Esophagus squamous epithelium (tissue), 5 donors: Measurements from ENCODE around the gene PDE10A. TPM values are rescaled to one million over a fixed set of nuclear protein-coding genes. Genes with fewer than 3 reads are reported as not detected.

ENCODE experiments used
- DNase-seq: peaks from one replicate; lab custom pipeline; 2025; lab: John Stamatoyannopoulos, UW
- H3K27ac ChIP-seq, 4 donors: fragments of 200-600 bp; sonication (generic); one replicate each; pipeline ENCODE4 v1.5.1; 2016 to 2019; ENCODE audit warnings: mild to moderate bottlenecking in 1 of 4
- H3K27me3 ChIP-seq, 4 donors: fragments of 200-600 bp; sonication (generic); 1 replicate in 3 of 4; 2 replicates in 1 of 4; pipeline versions ENCODE4 v1.5.1 to v1.6.0; 2017 to 2021; ENCODE audit warnings: antibody characterized with exemption in 1 of 4
- H3K36me3 ChIP-seq, 3 donors: fragments of 200-600 bp; sonication (generic); one replicate each; pipeline ENCODE4 v1.5.1; 2016 to 2019
- H3K4me1 ChIP-seq, 3 donors: fragments of 200-600 bp; sonication (generic); one replicate each; pipeline ENCODE4 v1.5.1; 2017 to 2019
- H3K4me3 ChIP-seq, 4 donors: fragments of 200-600 bp; sonication (generic); 1 replicate in 3 of 4; 2 replicates in 1 of 4; pipeline ENCODE4 v1.5.1; 2016 to 2019; ENCODE audit warnings: mild to moderate bottlenecking in 2 of 4, moderate library complexity in 1 of 4
- H3K9me3 ChIP-seq, 3 donors: fragments of 200-600 bp; sonication (generic); one replicate each; pipeline ENCODE4 v1.5.1; 2016 to 2019
- CTCF ChIP-seq, 6 experiments: fragments of 450-650 bp in 4 of 6; fragments of 200-600 bp in 2 of 6; sonication (generic) in 2 of 6; IDR thresholded peaks; one replicate each; pipeline ENCODE4 v1.5.1; 2016 to 2019; ENCODE audit warnings: antibody characterized with exemption in 6 of 6, mild to moderate bottlenecking in 4 of 6, moderate library complexity in 4 of 6
- POLR2A ChIP-seq, 4 donors: fragments of 450-650 bp; IDR thresholded peaks; one replicate each; pipeline ENCODE4 v1.6.1; 2017; ENCODE audit warnings: antibody characterized with exemption in 4 of 4, mild to moderate bottlenecking in 4 of 4, moderate library complexity in 3 of 4
- WGBS, 2 donors: methylation state at CpG; one replicate each; pipeline ENCODE4 v1.1.5; 2018; 5-methylcytosine and 5-hydroxymethylcytosine counted together
- intact Hi-C: fragments of 100-400 bp; cut with DNase I; formaldehyde crosslinking; loops from one replicate; pipeline ENCODE4 v1.15.0; 2022
- total RNA-seq, 4 donors: library from RNA; depleted of rRNA; stranded (reverse); fragments of >200 nt; gene quantifications; one replicate each; pipeline ENCODE4 v1.1.0, GENCODE V29; 2016
- donor health status: DM: yes; HTN: yes; CAD: no.

Gene PDE10A
- total RNA-seq, 4 donors from 2014 or later: 0.27 to 3.1 (median 1.4) TPM

DNA sequence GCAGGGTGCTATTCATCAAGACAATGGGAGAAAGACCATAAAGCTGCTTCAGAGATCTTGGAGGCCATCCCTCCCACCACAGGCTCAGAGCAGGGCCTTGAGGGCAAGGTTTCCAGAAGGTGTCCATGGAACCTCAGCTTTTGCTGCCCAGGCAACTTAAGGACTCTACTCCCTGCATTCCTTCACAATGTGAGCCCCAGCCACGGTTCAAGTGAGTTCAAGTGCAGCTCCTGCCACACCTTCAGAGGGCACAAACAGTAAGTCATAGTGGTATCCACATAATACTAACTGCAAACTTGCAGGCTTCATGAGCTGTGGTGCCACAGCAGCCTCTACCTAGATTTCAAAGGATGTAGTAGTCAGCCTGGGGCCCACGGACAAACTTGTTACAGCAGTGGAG lies 209.6 kb downstream of the PDE10A start:
- H3K27ac ChIP-seq: no peak overlapping the region

DNA sequence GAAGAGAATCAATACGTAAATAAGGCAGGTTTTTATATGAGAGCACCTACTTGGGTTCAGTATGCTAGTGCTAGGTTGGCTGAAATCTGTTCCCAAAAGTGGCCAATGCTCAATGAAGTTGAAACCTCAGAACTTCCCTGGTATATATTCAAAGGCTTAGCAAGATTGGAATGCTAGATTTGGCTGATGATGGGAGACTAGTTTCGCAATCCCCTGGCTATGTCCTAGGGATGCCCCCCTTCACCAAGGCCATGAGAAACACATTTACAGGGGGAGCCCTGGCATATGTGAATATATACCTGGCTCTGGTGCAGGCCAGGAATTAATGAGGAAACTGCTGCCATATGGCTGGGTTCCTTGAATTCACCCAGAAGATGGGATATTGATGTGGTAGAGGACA lies 211.2 kb downstream of the PDE10A start:
- Histone ChIP-seq H3K36me3 (no peaks in the 10 kb centered on the region), H3K4me1 (no peaks in the 10 kb centered on the region), H3K9me3 (no peaks in the 10 kb centered on the region), H3K27me3 (no peaks in the 10 kb centered on the region), H3K4me3 (no peak overlapping the region), H3K27ac (no peak overlapping the region)
- 100% methylated on average over 1 to 2 of the region's 2 CpGs for WGBS, 2 donors
- TF ChIP-seq POLR2A (IDR thresholded peaks at IDR 0.05): no peak
- no peak for TF ChIP-seq CTCF (IDR thresholded peaks at IDR 0.05)
- no peak for DNase-seq
- intact Hi-C loops: no loop called here

More for the DNA sequence above, 209.6 kb downstream of the PDE10A start:
- intact Hi-C loops: no loop called here
- H3K36me3 ChIP-seq: no peaks in the 10 kb centered on the region
- 67% methylated on average over 2 of the region's 2 CpGs; no CpG with 5 or more reads in 1 of the 2 donors for WGBS, 2 donors
- no peaks in the 10 kb centered on the region for H3K9me3 ChIP-seq
- TF ChIP-seq POLR2A (IDR thresholded peaks at IDR 0.05) (no peak), CTCF (IDR thresholded peaks at IDR 0.05) (no peak)
- no peaks in the 10 kb centered on the region for H3K27me3 ChIP-seq
- no peak for DNase-seq
- H3K4me1 ChIP-seq: no peaks in the 10 kb centered on the region
- H3K4me3 ChIP-seq: no peak overlapping the region

- Histone ChIP-seq H3K27ac (no peak overlapping the region), H3K9me3 (no peaks in the 10 kb centered on the region), H3K4me3 (no peak overlapping the region), H3K36me3 (no peaks in the 10 kb centered on the region), H3K4me1 (no peaks in the 10 kb centered on the region), H3K27me3 (no peaks in the 10 kb centered on the region)
- intact Hi-C loops: no loop called here
- DNase-seq: no peak
- TF ChIP-seq POLR2A (IDR thresholded peaks at IDR 0.05) (no peak), CTCF (IDR thresholded peaks at IDR 0.05) (no peak)
- WGBS, 2 donors: 84 to 92% methylated on average over 4 of the region's 4 CpGs
These were observed 214.8 kb downstream of the PDE10A start for GRCh38 chr6:165448210-165448609.

DNA sequence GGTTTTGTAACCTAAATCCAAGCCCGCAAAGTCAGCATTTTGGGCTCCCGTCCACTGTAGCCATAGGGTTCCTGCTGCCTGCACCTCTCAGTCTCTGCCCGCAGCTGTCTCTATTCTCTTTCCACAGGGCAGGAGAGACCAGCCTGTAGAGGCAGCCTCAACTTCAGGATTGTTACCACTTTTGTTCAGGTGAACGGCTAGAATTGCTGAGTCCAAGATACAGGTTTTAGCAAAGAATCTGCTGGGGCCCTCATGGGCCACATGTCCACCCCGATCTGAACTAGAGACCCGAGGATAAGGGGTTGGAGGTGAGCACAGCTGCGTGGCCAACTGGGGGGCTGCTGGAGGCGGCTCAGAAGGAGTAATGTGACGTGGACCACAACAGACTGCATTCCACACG lies 215.9 kb downstream of the PDE10A start:
- TF ChIP-seq POLR2A (IDR thresholded peaks at IDR 0.05) (no peak), CTCF (IDR thresholded peaks at IDR 0.05) (no peak)

GRCh38 chr6:165446331-165446730 lies 216.7 kb downstream of the PDE10A start:
- no peak for DNase-seq
- H3K4me3 ChIP-seq: no peak overlapping the region
- no peaks in the 10 kb centered on the region for H3K9me3 ChIP-seq
- TF ChIP-seq CTCF (IDR thresholded peaks at IDR 0.05) (no peak), POLR2A (IDR thresholded peaks at IDR 0.05) (no peak)
- no peak overlapping the region for H3K27ac ChIP-seq
- H3K4me1 ChIP-seq: no peaks in the 10 kb centered on the region
- H3K27me3 ChIP-seq: no peaks in the 10 kb centered on the region
- H3K36me3 ChIP-seq: no peaks in the 10 kb centered on the region
- intact Hi-C loops: no loop called here

More for the DNA sequence above, 215.9 kb downstream of the PDE10A start:
- Histone ChIP-seq H3K27ac (no peak overlapping the region), H3K4me1 (no peaks in the 10 kb centered on the region), H3K27me3 (no peaks in the 10 kb centered on the region), H3K4me3 (no peak overlapping the region), H3K9me3 (no peaks in the 10 kb centered on the region), H3K36me3 (no peaks in the 10 kb centered on the region)
- WGBS, 2 donors: 74 to 80% methylated on average over 9 to 10 of the region's 10 CpGs
- DNase-seq: no peak
- intact Hi-C loops: no loop called here
